GM21515 (cell line): Measurements from ENCODE around the gene MMP24.
"Not testable (repeated sequence)": the region's sequence is repeated elsewhere in the genome, so short reads cannot be mapped to it uniquely, and the experiment has no call there.

ENCODE experiments used
- ATAC-seq: cut with Tn5 transposase; IDR thresholded peaks from one replicate; pipeline ENCODE4 v1.9.1; 2021; ENCODE audit not compliant: unreplicated experiment

MMP24 gene

DNA sequence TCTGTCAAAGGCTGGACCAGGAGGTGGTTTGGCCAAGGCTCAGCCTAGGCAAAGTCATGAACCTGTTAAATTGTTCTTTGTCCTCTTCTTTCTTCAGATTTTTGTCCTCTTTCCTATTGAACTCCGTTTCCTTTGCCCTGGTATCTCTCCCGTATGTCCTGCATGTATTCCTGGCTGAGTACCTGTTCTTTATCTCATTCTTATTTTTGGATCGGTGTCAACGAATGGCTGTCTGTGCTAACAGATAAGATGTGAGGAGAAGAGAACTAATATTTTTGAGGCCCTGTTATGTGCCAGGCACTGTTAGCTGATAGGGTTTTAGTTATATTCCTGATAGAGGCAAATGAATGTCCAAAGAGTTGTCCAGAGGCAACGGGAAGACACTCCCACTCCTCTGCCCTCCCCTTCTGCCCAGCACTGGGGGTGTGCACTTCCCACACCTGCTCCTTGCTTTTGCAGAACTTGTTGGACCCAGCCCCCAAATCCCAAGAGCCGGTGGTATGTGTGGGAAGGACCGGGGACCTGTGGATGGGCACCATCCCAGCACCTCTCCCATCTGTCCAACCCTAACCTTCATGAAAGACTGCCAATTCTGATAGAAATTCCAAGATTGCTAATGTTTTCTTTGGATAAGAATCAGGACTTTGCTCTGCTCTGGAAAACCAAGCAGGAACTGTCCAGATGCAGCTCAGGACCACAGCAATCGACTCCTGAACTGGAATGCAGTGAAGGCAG is 30.9 kb downstream of the MMP24 start:
- no peak for ATAC-seq

DNA sequence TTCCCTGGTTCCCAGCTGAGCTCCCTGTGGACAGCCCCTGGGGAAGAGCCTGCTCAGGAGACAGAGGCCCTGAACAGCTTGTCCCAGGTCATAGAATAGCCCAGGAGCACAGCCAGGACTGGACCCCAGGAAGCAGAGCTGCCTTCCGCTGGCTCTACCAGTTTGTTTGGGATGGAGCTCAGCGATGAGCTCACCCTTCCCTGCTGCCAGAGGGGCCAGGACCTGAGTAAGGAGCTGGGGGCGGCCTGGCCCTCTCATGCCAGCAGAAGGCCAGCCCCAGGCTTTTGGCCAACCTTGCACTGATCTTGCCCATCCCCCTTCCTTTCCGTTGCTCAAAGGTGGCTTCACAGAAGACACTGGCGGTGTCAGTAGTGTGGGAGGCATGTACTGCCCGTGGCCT is 33.9 kb downstream of the MMP24 start:
- ATAC-seq, result no peak

DNA sequence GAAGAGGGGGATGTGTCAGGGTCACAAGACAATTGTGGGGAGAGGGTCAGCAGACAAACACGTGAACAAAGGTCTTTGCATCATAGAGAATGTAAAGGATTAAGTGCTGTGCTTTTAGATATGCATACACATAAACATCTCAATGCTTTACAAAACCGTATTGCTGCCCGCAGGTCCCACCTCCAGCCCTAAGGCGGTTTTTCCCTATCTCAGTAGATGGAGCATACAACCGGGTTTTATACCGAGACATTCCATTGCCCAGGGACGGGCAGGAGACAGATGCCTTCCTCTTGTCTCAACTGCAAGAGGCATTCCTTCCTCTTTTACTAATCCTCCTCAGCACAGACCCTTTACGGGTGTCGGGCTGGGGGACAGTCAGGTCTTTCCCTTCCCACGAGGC is 35.8 kb downstream of the MMP24 start:
- not testable (repeated sequence) for ATAC-seq

DNA sequence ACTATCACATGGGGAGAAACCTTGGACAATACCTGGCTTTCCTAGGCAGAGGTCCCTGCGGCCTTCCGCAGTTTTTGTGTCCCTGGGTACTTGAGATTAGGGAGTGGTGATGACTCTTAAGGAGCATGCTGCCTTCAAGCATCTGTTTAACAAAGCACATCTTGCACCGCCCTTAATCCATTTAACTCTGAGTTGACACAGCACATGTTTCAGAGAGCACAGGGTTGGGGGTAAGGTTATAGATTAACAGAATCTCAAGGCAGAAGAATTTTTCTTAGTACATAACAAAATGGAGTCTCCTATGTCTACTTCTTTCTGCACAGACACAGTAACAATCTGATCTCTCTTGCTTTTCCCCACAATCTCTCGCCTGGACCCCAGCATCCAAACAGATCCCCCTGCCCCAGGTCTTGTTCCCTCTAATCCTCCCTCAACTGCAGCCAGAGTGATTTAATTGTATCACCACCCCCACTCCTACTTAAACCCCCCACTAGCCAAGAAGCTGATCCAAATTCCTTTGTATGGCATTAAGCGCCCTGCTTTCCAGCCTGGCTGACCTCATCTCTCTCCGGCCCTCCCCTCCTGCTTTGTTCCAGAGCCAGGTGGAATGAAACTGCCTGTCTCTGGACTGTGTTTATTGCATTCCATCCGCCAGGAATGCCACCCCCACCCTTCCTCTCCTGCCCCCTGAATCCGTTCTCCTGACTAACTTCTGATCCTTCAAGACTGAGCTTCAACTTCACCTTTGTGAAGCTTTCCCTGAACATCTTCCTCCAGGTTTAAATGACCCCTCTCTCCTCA is 36.4 kb downstream of the MMP24 start:
- not testable (repeated sequence) for ATAC-seq

DNA sequence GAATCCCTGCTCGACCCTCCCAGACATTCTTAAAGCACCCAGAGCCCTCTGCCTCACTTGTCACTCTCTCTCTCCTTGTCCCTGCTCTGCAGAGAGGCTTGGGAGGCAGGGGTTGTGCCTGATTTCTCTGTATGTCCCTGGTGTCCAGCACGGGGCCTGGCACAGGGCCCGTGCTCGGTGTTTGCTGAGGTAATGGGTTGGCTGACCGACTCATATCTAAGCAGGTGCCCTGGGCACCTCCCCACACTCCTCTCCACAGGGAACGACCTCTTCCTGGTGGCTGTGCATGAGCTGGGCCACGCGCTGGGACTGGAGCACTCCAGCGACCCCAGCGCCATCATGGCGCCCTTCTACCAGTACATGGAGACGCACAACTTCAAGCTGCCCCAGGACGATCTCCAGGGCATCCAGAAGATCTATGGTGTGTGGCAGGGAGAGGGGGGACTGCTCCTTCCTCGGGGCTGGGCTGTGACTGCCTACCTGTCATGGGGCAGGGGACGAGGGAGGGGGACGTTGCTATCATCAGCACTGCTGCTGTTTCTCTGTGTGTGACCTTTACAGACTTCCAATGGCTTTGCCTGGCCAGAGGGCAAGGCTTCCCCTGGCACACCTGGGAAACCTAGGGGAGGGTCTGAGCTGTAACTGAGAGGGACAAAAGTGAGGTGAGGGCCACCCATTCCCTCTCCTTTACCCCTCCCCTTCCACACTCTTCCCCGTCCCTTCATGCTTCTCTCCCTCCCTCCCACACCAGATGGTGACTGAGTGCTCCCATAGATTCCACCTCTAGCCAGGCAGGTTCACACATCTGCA is 37.2 kb downstream of the MMP24 start:
- no peak for ATAC-seq

DNA sequence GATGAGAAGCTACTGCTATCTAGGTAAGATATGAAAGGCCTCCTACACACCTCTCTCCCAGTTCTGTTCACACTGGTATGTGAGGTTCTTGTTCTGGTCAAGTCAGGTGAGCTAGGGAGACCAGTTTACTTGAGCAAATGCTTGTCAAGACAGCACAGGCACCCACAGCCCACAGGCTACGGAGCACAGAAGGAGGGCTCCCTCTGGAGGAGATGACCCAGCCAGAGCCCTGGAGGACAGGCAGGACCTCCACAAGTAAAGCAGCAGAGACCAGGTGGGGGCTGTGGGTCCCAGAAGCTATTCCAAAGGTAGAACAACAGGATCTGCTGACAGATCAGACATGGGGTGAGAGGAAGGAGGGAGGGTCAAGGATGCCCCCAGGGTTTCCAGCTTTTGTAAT is 38.3 kb downstream of the MMP24 start:
- ATAC-seq, result no peak

DNA sequence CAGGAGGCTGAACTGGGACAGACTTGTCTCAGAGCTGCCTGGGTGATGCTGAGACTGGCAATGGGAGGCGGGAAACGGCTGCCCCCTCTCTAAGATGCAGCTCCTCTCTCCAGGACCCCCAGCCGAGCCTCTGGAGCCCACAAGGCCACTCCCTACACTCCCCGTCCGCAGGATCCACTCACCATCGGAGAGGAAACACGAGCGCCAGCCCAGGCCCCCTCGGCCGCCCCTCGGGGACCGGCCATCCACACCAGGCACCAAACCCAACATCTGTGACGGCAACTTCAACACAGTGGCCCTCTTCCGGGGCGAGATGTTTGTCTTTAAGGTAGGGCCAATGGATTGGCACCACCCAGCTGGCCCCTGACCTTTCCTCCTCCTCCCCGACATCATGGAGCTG is 40.6 kb downstream of the MMP24 start:
- ATAC-seq, result no peak

DNA sequence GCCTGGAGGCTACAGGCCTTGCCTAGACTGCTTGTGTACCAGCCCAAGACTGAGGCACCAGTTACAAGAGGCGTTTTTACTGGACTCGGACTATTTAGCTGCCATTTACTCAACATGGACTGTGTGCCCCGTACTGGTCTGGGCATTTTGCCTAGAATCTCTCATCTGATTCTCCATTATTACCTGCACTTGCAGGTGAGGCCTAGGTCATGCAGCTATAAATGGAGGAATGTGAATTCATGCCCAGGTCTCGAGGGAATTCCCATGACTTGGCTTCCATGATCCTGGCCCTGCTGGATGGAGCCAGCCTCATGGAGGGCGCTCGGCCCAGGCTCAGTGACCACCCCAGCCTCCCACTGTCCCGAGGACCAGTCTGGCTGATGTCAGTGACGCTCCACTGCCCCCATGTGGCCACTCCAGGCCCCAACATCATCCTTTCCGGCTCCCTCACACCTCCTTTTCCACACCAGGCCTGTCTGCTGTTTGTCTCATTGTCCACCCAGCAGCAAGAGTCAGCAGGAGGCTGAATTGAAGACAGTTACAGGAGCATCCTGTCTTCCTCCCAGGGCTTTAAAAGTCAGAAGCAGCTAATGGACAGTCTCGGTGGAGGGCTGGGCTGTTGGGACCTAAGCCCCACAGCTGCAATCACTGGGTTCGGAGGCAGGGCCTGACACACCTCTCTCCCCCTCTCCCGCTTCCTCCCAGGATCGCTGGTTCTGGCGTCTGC is 42.7 kb downstream of the MMP24 start:
- no peak for ATAC-seq

DNA sequence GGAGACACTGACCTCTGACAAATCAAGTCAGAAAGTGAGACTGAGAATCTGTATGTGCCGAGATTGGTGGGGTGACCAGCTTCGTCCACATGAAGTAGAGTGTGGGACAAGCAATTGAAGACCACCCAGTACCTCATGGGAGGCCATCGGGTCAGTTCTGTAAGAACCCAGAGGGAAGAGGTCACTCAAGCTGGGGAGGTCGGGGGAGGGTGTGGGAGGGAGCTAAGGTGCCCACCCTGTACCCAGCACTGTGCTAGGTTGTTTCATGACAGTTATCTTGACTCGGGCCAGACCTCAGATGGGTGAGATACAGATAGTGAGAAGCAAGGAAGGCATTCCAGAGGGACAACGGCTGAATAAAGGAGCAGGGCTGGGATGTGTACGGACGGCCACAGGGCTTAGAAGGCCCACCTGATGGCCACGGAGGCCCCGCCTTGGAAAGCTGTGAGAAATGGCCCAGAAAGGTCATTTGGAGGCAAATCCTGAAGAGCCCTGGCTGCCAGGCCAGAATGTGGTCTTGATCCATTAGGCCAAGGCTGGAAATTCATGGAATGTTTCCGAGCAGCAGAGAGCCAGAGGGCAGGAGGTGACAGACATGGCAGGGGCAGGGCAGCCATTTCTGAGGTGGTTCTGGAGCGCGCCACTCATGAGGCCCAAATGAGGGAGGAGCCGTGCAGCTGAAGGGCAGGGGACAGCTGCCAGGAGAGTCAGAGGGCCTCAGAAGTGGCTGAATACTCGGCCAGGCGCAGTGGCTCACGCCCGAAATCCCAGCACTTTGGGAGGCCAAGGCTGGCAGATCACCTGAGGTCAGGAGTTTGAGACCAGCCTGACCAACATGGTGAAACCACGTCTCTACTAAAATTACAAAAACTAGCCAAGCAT is 43.8 kb downstream of the MMP24 start:
- ATAC-seq, result no peak

DNA sequence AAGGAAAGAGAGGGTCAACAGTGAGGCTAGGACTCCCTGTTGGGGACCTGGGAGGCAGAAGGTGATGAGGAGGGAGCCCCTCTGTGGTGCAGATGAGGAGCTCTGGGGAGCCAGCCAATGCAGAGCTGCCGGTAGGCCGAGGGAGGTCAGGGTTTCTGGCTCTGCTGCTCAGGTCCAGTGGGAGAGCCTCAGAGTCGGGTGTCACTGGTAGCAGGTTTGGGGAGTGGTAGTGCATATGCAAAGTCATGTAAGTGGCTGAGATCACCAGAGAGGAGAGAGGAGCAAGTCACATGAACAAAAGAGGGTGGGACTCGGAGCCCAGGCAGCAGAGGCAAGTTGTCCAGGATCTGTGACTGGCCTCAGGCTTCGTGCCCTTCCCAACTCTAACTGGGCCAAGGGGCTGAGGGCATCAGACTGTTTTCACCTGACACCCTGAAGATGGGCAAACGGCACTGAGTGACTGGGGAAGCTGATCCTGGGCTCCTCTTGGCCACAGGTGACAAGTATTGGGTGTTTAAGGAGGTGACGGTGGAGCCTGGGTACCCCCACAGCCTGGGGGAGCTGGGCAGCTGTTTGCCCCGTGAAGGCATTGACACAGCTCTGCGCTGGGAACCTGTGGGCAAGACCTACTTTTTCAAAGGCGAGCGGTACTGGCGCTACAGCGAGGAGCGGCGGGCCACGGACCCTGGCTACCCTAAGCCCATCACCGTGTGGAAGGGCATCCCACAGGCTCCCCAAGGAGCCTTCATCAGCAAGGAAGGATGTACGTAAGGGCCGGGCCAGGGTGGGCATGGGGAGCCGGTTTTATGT is 44.8 kb downstream of the MMP24 start:
- ATAC-seq, result no peak

DNA sequence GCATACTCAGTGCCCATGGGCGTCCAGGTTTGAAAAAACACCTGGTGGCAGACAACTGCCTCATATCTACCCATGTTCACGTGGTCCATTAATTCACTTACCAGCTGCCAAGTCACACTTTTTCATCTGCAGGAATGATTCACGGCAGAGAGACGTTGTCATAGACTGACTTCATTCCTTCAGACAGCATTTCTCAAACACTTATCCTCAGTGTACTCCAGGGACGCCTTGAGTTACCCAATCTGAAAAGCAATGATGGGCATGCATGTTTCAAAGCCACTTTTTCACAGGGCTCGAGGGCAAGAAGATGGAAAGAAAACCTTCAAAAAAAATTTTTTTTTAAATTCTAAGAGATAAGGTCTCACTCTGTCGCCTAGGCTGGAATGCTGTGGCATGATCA is 45.4 kb downstream of the MMP24 start:
- no peak for ATAC-seq

DNA sequence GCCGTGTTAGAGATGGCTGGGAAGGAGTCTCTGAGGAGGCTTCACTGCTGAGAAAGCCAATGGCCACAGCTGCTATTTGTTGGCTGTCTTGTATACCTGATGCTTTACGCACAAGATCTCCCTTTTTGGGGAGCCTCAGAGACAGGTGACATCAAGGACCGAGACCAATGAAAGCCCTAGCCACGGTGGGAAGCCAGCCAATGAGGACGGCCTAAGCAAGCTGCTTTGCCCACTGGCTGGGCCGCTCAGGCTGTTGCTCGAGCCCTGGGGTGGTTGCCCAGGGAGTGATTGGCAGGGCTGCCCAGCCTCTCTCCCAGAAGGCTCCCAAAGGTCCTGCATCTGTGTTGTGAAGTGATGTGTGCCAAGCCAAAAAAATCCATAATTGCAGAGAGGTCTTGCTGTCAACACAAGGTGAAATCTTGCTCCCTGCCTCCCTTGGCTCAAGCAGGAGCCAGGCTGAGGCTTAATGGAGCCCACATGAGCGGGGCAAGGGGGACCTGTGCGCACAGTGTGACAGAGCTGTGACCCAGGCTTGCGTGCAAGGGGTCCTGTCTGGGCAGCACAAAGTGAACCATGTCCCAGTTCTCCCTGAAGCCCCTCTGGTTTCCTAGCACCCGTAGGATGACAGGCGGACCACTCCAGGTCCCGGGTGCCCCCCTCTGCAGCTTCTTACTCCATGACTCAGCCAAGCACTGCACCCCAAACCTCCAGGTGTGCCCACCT is 47.1 kb downstream of the MMP24 start:
- no peak for ATAC-seq

DNA sequence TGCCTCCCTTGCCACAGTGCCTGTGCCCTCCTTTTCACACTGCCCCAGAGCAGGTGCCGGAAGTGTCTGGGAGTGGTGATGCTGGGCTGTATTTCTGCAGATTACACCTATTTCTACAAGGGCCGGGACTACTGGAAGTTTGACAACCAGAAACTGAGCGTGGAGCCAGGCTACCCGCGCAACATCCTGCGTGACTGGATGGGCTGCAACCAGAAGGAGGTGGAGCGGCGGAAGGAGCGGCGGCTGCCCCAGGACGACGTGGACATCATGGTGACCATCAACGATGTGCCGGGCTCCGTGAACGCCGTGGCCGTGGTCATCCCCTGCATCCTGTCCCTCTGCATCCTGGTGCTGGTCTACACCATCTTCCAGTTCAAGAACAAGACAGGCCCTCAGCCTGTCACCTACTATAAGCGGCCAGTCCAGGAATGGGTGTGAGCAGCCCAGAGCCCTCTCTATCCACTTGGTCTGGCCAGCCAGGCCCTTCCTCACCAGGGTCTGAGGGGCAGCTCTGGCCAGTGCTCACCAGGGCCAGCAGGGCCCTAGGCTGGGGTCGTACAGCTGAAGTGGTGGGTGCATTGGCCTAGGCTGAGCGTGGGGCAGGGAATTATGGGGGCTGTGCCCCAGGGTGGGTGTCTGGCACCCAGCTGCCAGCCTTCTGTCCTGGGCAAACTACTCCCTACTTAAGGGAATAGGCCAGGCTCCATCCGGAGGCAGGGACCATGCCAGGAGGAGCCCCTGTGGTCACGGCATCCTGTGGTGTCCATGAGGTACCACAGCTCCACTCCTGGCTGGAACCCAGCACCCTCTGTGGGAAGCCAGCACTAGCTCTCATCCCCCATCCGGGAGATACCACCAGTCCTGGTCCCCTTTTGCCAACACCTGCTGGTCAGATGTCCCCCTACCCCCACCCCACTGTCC is 47.9 kb downstream of the MMP24 start:
- ATAC-seq, result no peak

DNA sequence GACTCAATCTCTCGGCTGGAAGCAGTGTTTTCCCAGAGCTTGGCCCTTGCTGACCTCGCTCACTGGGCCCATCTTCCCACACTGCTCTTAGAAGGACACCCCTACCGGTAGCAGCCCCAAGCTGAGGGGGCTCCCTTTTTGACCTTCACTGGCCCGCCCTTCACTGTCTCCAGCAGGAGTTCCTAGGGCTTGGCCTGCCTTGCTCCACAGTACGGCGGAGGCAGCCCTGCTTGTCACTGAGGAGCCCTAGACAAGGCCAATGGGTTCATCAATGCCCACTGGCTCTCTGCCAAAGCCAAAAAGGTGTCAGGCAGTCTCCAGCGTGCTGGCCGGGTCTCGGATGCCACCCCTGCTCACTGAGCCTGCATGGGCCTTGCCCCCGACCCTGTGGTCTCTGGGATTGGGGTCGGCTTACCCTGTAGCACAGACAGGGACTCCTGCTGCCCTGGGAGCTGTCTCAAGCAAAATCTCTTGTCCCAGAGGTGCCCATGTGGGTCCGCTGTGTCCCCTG is 49.3 kb downstream of the MMP24 start:
- ATAC-seq, result no peak

DNA sequence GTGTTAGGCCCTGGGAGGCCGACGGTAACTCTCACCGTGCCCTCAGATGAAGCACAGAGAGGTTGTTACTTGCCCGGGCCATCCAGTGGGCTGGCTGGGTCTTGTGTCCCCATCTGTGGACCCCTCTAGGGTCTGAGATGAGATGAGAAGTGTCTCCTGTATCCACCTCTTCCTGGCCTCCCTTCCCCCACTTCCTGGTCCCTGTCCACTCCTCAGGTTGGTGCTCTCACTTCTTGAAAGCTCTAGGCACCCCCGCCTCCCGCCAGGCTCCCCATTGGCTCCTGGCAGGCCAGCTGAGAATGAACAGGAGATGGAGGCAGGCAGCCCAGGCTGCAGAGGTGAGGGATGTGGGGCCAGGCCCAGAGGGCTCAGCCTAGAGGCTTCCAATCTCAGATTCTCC is 49.9 kb downstream of the MMP24 start:
- no peak for ATAC-seq

DNA sequence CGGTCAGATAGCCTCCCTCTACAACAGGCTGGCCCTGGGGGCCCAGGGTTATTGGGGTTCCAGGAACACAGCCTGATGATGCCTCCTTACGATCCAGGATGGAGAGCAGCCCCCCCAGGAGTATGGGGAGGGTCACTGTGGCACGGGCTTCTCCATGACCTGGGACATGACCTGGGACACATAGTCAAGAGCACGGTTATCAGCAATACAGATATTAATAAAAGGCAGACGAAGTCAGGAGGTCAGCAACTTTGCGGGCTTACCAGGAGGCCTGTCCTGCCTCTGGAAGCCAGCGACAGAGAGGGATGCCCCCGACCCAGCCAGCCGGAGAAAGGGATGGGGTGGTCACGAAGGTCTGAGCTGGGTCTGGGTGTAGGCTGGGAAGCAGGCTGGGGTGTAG is 50.6 kb downstream of the MMP24 start:
- ATAC-seq, result peak; percentile 21
